PC-3 (cell line): ENCODE data around the gene EHMT1. TPM values are rescaled to one million over a fixed set of nuclear protein-coding genes. Genes with fewer than 3 reads are reported as not detected.

ENCODE experiments used
- ATAC-seq: fragments of 200-7000 bp; cut with Tn5 transposase; 2 replicates; pipeline ENCODE4 v1.9.1; 2020; ENCODE audit warnings: mild to moderate bottlenecking, moderate library complexity
- BruUV-seq: library from RNA; stranded (reverse); fragments of 400-500 nt; replicated peaks from 2 replicates; lab custom pipeline; 2021; lab: Mats Ljungman, UMichigan
- CTCF ChIA-PET: fragments of 300-600 bp; sonication (Branson Sonifier 250); formaldehyde crosslinking; loops from one replicate; lab custom pipeline; 2022; ENCODE audit warnings: antibody characterized with exemption; lab: Charles Lee
- POLR2A ChIA-PET: fragments of 300-600 bp; sonication (Branson Sonifier 250); formaldehyde crosslinking; loops from one replicate; lab custom pipeline; 2022; ENCODE audit warnings: antibody characterized with exemption; ENCODE audit not compliant: unreplicated experiment; lab: Charles Lee
- DNase-seq: peaks from one replicate; pipeline ENCODE4 v3.0.0-alpha.2; 2015
- H2AFZ ChIP-seq: fragments of 300-600 bp; sonication (generic); 2 replicates; pipeline ENCODE4 v1.6.0; 2016; ENCODE audit warnings: antibody characterized with exemption, low read length
- H3F3A ChIP-seq: fragments of 300-600 bp; sonication (generic); one replicate; pipeline ENCODE4 v1.6.0; 2017; ENCODE audit warnings: antibody characterized with exemption, low read length, control low read depth, mild to moderate bottlenecking; ENCODE audit not compliant: unreplicated experiment
- H3K27ac ChIP-seq: fragments of 300-600 bp; sonication (generic); 2 replicates; pipeline ENCODE4 v1.5.1; 2016; ENCODE audit warnings: mild to moderate bottlenecking, low read length
- H3K27me3 ChIP-seq: fragments of 300-600 bp; sonication (generic); 2 replicates; pipeline ENCODE4 v1.6.1; 2016; ENCODE audit warnings: low read length, mixed read lengths
- H3K36me3 ChIP-seq: fragments of 300-600 bp; sonication (generic); 2 replicates; pipeline ENCODE4 v1.6.1; 2016; ENCODE audit warnings: low read depth, mixed run types, low read length, mixed read lengths
- H3K4me1 ChIP-seq: fragments of 300-600 bp; sonication (generic); 2 replicates; pipeline ENCODE4 v1.5.1; 2016; ENCODE audit warnings: low read length; ENCODE audit not compliant: insufficient read depth
- H3K4me2 ChIP-seq: fragments of 300-600 bp; sonication (generic); 2 replicates; pipeline ENCODE4 v1.6.0; 2016; ENCODE audit warnings: low read length
- H3K4me3 ChIP-seq: fragments of 300-600 bp; sonication (generic); 2 replicates; pipeline ENCODE4 v1.5.1; 2016; ENCODE audit warnings: mild to moderate bottlenecking, low read length, mixed read lengths
- H3K79me2 ChIP-seq: fragments of 300-600 bp; sonication (generic); 2 replicates; pipeline ENCODE4 v1.6.1; 2017; ENCODE audit warnings: low read length, mixed read lengths
- H3K9ac ChIP-seq: fragments of 300-600 bp; sonication (generic); 2 replicates; pipeline ENCODE4 v1.6.0; 2016; ENCODE audit warnings: mild to moderate bottlenecking, low read length
- H3K9me2 ChIP-seq: fragments of 300-600 bp; sonication (generic); replicated peaks from 2 replicates; pipeline ENCODE4 v1.6.1; 2016; ENCODE audit warnings: mixed run types, low read length, mixed read lengths
- H3K9me3 ChIP-seq: fragments of 300-600 bp; sonication (generic); 2 replicates; pipeline ENCODE4 v1.6.1; 2016; ENCODE audit warnings: low read length, mixed read lengths
- H4K20me1 ChIP-seq: fragments of 300-600 bp; sonication (generic); 2 replicates; pipeline ENCODE4 v1.6.1; 2016; ENCODE audit warnings: low read length, mixed read lengths
- EZH2 ChIP-seq: fragments of 300-600 bp; sonication (generic); IDR thresholded peaks from one replicate; pipeline ENCODE4 v1.6.1; 2017; ENCODE audit warnings: antibody characterized with exemption, mild to moderate bottlenecking, low read length; ENCODE audit not compliant: unreplicated experiment
- EZH2phosphoT487 ChIP-seq: fragments of 300-600 bp; sonication (generic); IDR thresholded peaks from 2 replicates; pipeline ENCODE4 v1.6.1; 2018; ENCODE audit warnings: mild to moderate bottlenecking, antibody characterized with exemption, low read length, borderline replicate concordance
- intact Hi-C: fragments of 100-400 bp; cut with micrococcal nuclease; formaldehyde crosslinking; loops from 2 replicates; pipeline ENCODE4 v1.9.0; 2023
- total RNA-seq: library from RNA; depleted of rRNA; stranded (reverse); fragments of >200 nt; gene quantifications from 2 replicates; pipeline ENCODE4 v1.2.3, GENCODE V29; 2014
- TF ChIP-seq, protein P1 (sequence below): fragments of 300-600 bp; sonication (generic); conservative IDR thresholded peaks from 2 replicates; pipeline ENCODE4 v1.5.1; 2017; ENCODE audit warnings: antibody characterized with exemption, low read depth, mild to moderate bottlenecking, low read length

The EHMT1 gene
- total RNA-seq, 1 experiment from 2014 or later, result 42.8 TPM

GRCh38 chr9:137702615-137703379 lies 84.0 kb downstream of the EHMT1 start:
- no peaks in the 10 kb centered on the region for H3K27me3 ChIP-seq
- ATAC-seq, result no peak
- H3K4me3 ChIP-seq, result no peak overlapping the region

GRCh38 chr9:137703842-137704508 lies 85.2 kb downstream of the EHMT1 start:
- no peaks in the 10 kb centered on the region for H3K4me1 ChIP-seq
- ChIA-PET CTCF (no interaction called here), POLR2A (no interaction called here)
- no peaks in the 10 kb centered on the region for H3K27me3 ChIP-seq
- no peak overlapping the region for H3K27ac ChIP-seq
- H3K4me3 ChIP-seq, result no peak overlapping the region
- TF ChIP-seq EZH2 (no peak), EZH2phosphoT487 (no peak)
- TF ChIP-seq, protein P1, sequence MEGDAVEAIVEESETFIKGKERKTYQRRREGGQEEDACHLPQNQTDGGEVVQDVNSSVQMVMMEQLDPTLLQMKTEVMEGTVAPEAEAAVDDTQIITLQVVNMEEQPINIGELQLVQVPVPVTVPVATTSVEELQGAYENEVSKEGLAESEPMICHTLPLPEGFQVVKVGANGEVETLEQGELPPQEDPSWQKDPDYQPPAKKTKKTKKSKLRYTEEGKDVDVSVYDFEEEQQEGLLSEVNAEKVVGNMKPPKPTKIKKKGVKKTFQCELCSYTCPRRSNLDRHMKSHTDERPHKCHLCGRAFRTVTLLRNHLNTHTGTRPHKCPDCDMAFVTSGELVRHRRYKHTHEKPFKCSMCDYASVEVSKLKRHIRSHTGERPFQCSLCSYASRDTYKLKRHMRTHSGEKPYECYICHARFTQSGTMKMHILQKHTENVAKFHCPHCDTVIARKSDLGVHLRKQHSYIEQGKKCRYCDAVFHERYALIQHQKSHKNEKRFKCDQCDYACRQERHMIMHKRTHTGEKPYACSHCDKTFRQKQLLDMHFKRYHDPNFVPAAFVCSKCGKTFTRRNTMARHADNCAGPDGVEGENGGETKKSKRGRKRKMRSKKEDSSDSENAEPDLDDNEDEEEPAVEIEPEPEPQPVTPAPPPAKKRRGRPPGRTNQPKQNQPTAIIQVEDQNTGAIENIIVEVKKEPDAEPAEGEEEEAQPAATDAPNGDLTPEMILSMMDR, result no peak
- peaks cover 10% of the 10 kb centered on the region; the same call in 1 of the 2 replicates for H3K36me3 ChIP-seq
- H4K20me1 ChIP-seq, result no peaks in the 10 kb centered on the region
- no peak overlapping the region for H2AFZ ChIP-seq
- H3K9me3 ChIP-seq, result no peaks in the 10 kb centered on the region
- no peak overlapping the region for H3K9ac ChIP-seq
- no peaks in the 10 kb centered on the region for H3K9me2 ChIP-seq
- H3F3A ChIP-seq, result no peaks in the 10 kb centered on the region
- ATAC-seq (no peak), DNase-seq (no peak)
- H3K4me2 ChIP-seq, result no peak overlapping the region
- intact Hi-C loops, result no loop called here
- peaks cover 69% of the 10 kb centered on the region for H3K79me2 ChIP-seq
- BruUV-seq, result no TSS peak

More at GRCh38 chr9:137702615-137703379, 84.0 kb downstream of the EHMT1 start:
- H3K36me3 ChIP-seq, result peaks cover 10% of the 10 kb centered on the region; the same call in 1 of the 2 replicates
- no peak overlapping the region for H3K9ac ChIP-seq
- ChIA-PET POLR2A (no interaction called here), CTCF (no interaction called here)
- H3K9me2 ChIP-seq, result no peaks in the 10 kb centered on the region
- no peak overlapping the region for H3K27ac ChIP-seq
- intact Hi-C loops, result no loop called here
- H4K20me1 ChIP-seq, result no peaks in the 10 kb centered on the region
- H2AFZ ChIP-seq, result no peak overlapping the region
- no TSS peak for BruUV-seq
- no peaks in the 10 kb centered on the region for H3F3A ChIP-seq
- H3K9me3 ChIP-seq, result no peaks in the 10 kb centered on the region
- H3K79me2 ChIP-seq, result peaks cover 69% of the 10 kb centered on the region
- no peaks in the 10 kb centered on the region for H3K4me1 ChIP-seq
- no peak for DNase-seq
- H3K4me2 ChIP-seq, result no peak overlapping the region
- no peak for TF ChIP-seq EZH2
- no peak for TF ChIP-seq EZH2phosphoT487
- TF ChIP-seq, protein P1, result no peak
